H9 (cell line): ENCODE measurements around the gene TEX35. TPM values are rescaled to one million over a fixed set of nuclear protein-coding genes. Genes with fewer than 3 reads are reported as not detected.

Experiments used
- DNase-seq: peaks from one replicate; pipeline ENCODE4 v3.0.0-alpha.2; 2017
- H2AFZ ChIP-seq: one replicate; pipeline ENCODE4 v1.6.1; 2013; ENCODE audit warnings: mild to moderate bottlenecking, low read length, control low read depth, moderate library complexity
- H2AK5ac ChIP-seq: 2 replicates; pipeline ENCODE4 v1.6.1; 2013; ENCODE audit warnings: low read length, control low read depth, mixed read lengths; ENCODE audit not compliant: insufficient read length
- H2BK120ac ChIP-seq: one replicate; pipeline ENCODE4 v1.6.1; 2013; ENCODE audit warnings: low read depth, mild to moderate bottlenecking, low read length, control low read depth, inconsistent platforms; ENCODE audit not compliant: poor library complexity, severe bottlenecking
- H2BK12ac ChIP-seq: 2 replicates; pipeline ENCODE4 v1.6.1; 2013; ENCODE audit warnings: low read length, control low read depth, mixed read lengths, low read depth; ENCODE audit not compliant: insufficient read length
- H2BK15ac ChIP-seq: 2 replicates; pipeline ENCODE4 v1.6.1; 2013; ENCODE audit warnings: low read depth, low read length, control low read depth
- H2BK20ac ChIP-seq: one replicate; pipeline ENCODE4 v1.6.1; 2013; ENCODE audit warnings: low read depth, mild to moderate bottlenecking, low read length, control low read depth, inconsistent platforms; ENCODE audit not compliant: poor library complexity, severe bottlenecking
- H2BK5ac ChIP-seq: 2 replicates; pipeline ENCODE4 v1.6.1; 2013; ENCODE audit warnings: low read length, control low read depth, mixed read lengths; ENCODE audit not compliant: insufficient read length
- H3K14ac ChIP-seq: 2 replicates; pipeline ENCODE4 v1.6.1; 2013; ENCODE audit warnings: low read length, control low read depth; ENCODE audit not compliant: insufficient read depth
- H3K18ac ChIP-seq: 2 replicates; pipeline ENCODE4 v1.6.1; 2013; ENCODE audit warnings: low read depth, mild to moderate bottlenecking, mixed read lengths, low read length, control low read depth; ENCODE audit not compliant: insufficient read length
- H3K23ac ChIP-seq: 2 replicates; pipeline ENCODE4 v1.6.1; 2013; ENCODE audit warnings: low read length, control low read depth, mixed read lengths, low read depth; ENCODE audit not compliant: insufficient read length
- H3K23me2 ChIP-seq: 2 replicates; pipeline ENCODE4 v1.6.1; 2013; ENCODE audit warnings: low read depth, mild to moderate bottlenecking, mixed read lengths, low read length, control low read depth; ENCODE audit not compliant: insufficient read length, poor library complexity, severe bottlenecking
- H3K27ac ChIP-seq: 2 replicates; pipeline ENCODE4 v1.5.1; 2013; ENCODE audit warnings: low read length, control low read depth, mixed read lengths, low read depth; ENCODE audit not compliant: insufficient read length
- H3K27me3 ChIP-seq: 2 replicates; pipeline ENCODE4 v1.6.1; 2013; ENCODE audit warnings: low read length, control low read depth, inconsistent platforms; ENCODE audit not compliant: insufficient read depth
- H3K4ac ChIP-seq: 2 replicates; pipeline ENCODE4 v1.6.1; 2013; ENCODE audit warnings: low read depth, mild to moderate bottlenecking, control low read depth, inconsistent platforms, low read length, moderate library complexity
- H3K4me1 ChIP-seq: 2 replicates; pipeline ENCODE4 v1.6.1; 2013; ENCODE audit warnings: low read length, control low read depth, inconsistent platforms; ENCODE audit not compliant: insufficient read depth
- H3K4me2 ChIP-seq: 2 replicates; pipeline ENCODE4 v1.6.1; 2013; ENCODE audit warnings: low read length, control low read depth, mixed read lengths; ENCODE audit not compliant: insufficient read length, insufficient read depth
- H3K56ac ChIP-seq: 2 replicates; pipeline ENCODE4 v1.6.1; 2013; ENCODE audit warnings: low read depth, mild to moderate bottlenecking, mixed read lengths, low read length, control low read depth; ENCODE audit not compliant: insufficient read length
- H3K79me1 ChIP-seq: 2 replicates; pipeline ENCODE4 v1.6.1; 2013; ENCODE audit warnings: low read depth, mild to moderate bottlenecking, moderate library complexity, low read length, control low read depth, inconsistent platforms; ENCODE audit not compliant: insufficient read depth, poor library complexity, severe bottlenecking
- H3K79me2 ChIP-seq: 2 replicates; pipeline ENCODE4 v1.6.1; 2013; ENCODE audit warnings: low read length, control low read depth, inconsistent platforms; ENCODE audit not compliant: insufficient read depth
- H3K9ac ChIP-seq: 2 replicates; pipeline ENCODE4 v1.6.1; 2013; ENCODE audit warnings: low read length, control low read depth, mixed read lengths; ENCODE audit not compliant: insufficient read length; ENCODE audit errors: extremely low read depth
- H3K9me3 ChIP-seq: one replicate; pipeline ENCODE4 v1.6.1; 2013; ENCODE audit warnings: low read depth, low read length, inconsistent platforms; ENCODE audit not compliant: control insufficient read depth
- H3T11ph ChIP-seq: one replicate; pipeline ENCODE4 v1.6.1; 2013; ENCODE audit warnings: mild to moderate bottlenecking, low read length, control low read depth, inconsistent platforms
- H4K20me1 ChIP-seq: one replicate; pipeline ENCODE4 v1.6.1; 2013; ENCODE audit not compliant: control insufficient read depth, insufficient read length, insufficient read depth
- H4K5ac ChIP-seq: 2 replicates; pipeline ENCODE4 v1.6.1; 2013; ENCODE audit warnings: low read depth, mild to moderate bottlenecking, mixed read lengths, low read length, control low read depth; ENCODE audit not compliant: insufficient read length
- H4K8ac ChIP-seq: replicated peaks from 2 replicates; pipeline ENCODE4 v1.6.1; 2013; ENCODE audit warnings: low read length, control low read depth, mixed read lengths, low read depth; ENCODE audit not compliant: insufficient read length
- H4K91ac ChIP-seq: 2 replicates; pipeline ENCODE4 v1.6.1; 2013; ENCODE audit warnings: low read depth, mild to moderate bottlenecking, moderate library complexity, mixed read lengths, low read length, control low read depth; ENCODE audit not compliant: insufficient read length
- H3K27ac Mint-ChIP-seq, 3 experiments: 2 replicates in 2 of 3; 3 replicates in 1 of 3; pipeline ENCODE4 v1.8.0; 2020 to 2021; ENCODE audit warnings: mixed read lengths in 3 of 3, mild to moderate bottlenecking in 1 of 3, moderate library complexity in 1 of 3
- H3K27me3 Mint-ChIP-seq: 2 replicates; pipeline ENCODE4 v1.8.0; 2021; ENCODE audit warnings: low read depth, mild to moderate bottlenecking, moderate library complexity, mixed read lengths
- H3K36me3 Mint-ChIP-seq, 3 experiments: 2 replicates in 2 of 3; 3 replicates in 1 of 3; pipeline ENCODE4 v1.8.0; 2020 to 2021; ENCODE audit warnings: low read depth in 3 of 3, mixed read lengths in 3 of 3; ENCODE audit not compliant: insufficient read depth in 1 of 3
- H3K4me1 Mint-ChIP-seq, 2 experiments: 2 replicates each; pipeline ENCODE4 v1.8.0; 2020; ENCODE audit warnings: mixed read lengths in 2 of 2
- H3K4me3 Mint-ChIP-seq, 2 experiments: 2 replicates in 1 of 2; 3 replicates in 1 of 2; pipeline ENCODE4 v1.8.0; 2020 to 2021; ENCODE audit warnings: mild to moderate bottlenecking in 2 of 2, mixed read lengths in 2 of 2, moderate library complexity in 1 of 2
- H3K9me3 Mint-ChIP-seq, 2 experiments: 2 replicates in 1 of 2; 3 replicates in 1 of 2; pipeline ENCODE4 v1.8.0; 2020; ENCODE audit warnings: mild to moderate bottlenecking in 2 of 2, mixed read lengths in 2 of 2, moderate library complexity in 1 of 2
- WGBS: extraction: QIAGEN DNeasy Blood & Tissue Kit; methylation state at CpG from one replicate; pipeline ENCODE4 v1.1.7; 2013; ENCODE audit warnings: missing lambda C conversion rate, low lambda C conversion rate, mixed read lengths; ENCODE audit not compliant: insufficient read length; ENCODE audit errors: extremely low coverage; 5-methylcytosine and 5-hydroxymethylcytosine counted together
- total RNA-seq: library from RNA; stranded (reverse); gene quantifications from 2 replicates; pipeline ENCODE4 v1.2.1, GENCODE V29; 2021
- TF ChIP-seq, protein P1 (sequence below): fragments of 200-600 bp; sonication (generic); conservative IDR thresholded peaks from 3 replicates; pipeline ENCODE4 v1.8.0; 2021; ENCODE audit warnings: antibody characterized with exemption, mild to moderate bottlenecking

TEX35 gene
- total RNA-seq, 1 experiment from 2014 or later, result not detected

DNA sequence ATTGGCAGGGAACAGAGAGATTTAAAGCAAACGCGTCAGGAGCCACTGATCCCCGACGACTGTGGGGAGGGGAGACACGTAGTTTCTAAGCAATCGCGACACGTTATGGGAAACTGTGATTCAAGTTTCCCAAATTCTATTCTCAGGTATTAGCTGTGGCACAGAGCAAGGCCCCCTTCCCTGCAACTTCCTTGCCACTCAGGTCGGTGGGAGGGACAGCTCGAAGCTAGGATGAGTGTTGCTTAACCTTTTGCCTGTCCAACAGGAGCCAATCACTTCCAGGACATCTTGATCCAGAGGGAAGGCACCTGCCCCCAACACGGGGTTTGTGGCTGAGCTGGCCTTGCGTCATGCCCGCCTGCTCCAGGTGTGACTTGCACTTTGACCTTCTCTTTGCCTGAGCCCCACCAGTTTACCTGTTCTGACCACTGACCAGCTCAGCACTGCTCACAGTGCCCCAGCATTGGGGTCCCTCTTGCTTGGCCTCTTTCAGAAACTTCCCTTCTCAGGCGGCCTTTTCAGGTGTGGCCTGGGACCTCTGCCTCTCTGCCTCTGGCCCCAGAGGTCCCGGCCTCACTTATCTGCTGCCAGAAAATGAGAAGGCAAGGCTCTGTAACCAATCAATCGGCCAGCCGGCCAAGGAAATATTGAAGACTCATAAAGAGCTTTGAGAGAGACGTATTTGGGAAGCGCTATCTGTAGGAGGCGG, 24.6 kb downstream of the TEX35 start:
- no peak overlapping the region for H4K8ac ChIP-seq
- peaks cover 7% of the 10 kb centered on the region for H3K23me2 ChIP-seq
- H2BK12ac ChIP-seq, result no peak overlapping the region
- no peaks in the 10 kb centered on the region for H3K9me3 ChIP-seq
- Mint-ChIP-seq H3K4me1 (peaks cover 0 to 8% of the 10 kb centered on the region in 2 experiments; a peak in 3 of 4 replicates), H3K4me3 (no peak overlapping the region), H3K27ac (no peak overlapping the region), H3K27me3 (no peaks in the 10 kb centered on the region; the same call in 1 of the 2 replicates), H3K36me3 (no peaks in the 10 kb centered on the region), H3K9me3 (no peaks in the 10 kb centered on the region)
- no peak overlapping the region for H3K27ac ChIP-seq
- no peak overlapping the region for H3K18ac ChIP-seq
- H2AFZ ChIP-seq, result no peak overlapping the region
- H2BK120ac ChIP-seq, result no peak overlapping the region
- H2BK15ac ChIP-seq, result no peak overlapping the region
- no peak overlapping the region for H2AK5ac ChIP-seq
- H3K4me2 ChIP-seq, result no peak overlapping the region
- H3K14ac ChIP-seq, result no peak overlapping the region
- no CpG with 5 or more reads among the region's 20 CpGs for WGBS
- TF ChIP-seq, protein P1, sequence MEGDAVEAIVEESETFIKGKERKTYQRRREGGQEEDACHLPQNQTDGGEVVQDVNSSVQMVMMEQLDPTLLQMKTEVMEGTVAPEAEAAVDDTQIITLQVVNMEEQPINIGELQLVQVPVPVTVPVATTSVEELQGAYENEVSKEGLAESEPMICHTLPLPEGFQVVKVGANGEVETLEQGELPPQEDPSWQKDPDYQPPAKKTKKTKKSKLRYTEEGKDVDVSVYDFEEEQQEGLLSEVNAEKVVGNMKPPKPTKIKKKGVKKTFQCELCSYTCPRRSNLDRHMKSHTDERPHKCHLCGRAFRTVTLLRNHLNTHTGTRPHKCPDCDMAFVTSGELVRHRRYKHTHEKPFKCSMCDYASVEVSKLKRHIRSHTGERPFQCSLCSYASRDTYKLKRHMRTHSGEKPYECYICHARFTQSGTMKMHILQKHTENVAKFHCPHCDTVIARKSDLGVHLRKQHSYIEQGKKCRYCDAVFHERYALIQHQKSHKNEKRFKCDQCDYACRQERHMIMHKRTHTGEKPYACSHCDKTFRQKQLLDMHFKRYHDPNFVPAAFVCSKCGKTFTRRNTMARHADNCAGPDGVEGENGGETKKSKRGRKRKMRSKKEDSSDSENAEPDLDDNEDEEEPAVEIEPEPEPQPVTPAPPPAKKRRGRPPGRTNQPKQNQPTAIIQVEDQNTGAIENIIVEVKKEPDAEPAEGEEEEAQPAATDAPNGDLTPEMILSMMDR, result no peak
- H3K9ac ChIP-seq, result no peak overlapping the region
- H3K23ac ChIP-seq, result no peak overlapping the region
- H3T11ph ChIP-seq, result no peak overlapping the region
- H2BK5ac ChIP-seq, result no peak overlapping the region
- no peaks in the 10 kb centered on the region for H3K79me1 ChIP-seq
- no peak overlapping the region for H3K56ac ChIP-seq
- no peak overlapping the region for H4K91ac ChIP-seq
- H3K4ac ChIP-seq, result no peak overlapping the region
- H4K5ac ChIP-seq, result no peak overlapping the region
- DNase-seq, result no peak
- H2BK20ac ChIP-seq, result no peak overlapping the region
- H3K27me3 ChIP-seq, result no peaks in the 10 kb centered on the region
- no peaks in the 10 kb centered on the region for H3K79me2 ChIP-seq
- no peaks in the 10 kb centered on the region for H4K20me1 ChIP-seq
- no peaks in the 10 kb centered on the region for H3K4me1 ChIP-seq
